Measurements from ENCODE around the gene FOLR1. TPM values are rescaled to one million over a fixed set of nuclear protein-coding genes. Genes with fewer than 3 reads are reported as not detected.
A peak's percentile ranks its signal among the peaks of the same experiment; 100 is the strongest.

The FOLR1 gene
- total and polyA plus RNA-seq, 9 of the 15 experiments (the other 6 are each of a cell fraction or from before 2014, with no cell fraction given) = 0.22 to 2.3 (median 1.0) TPM

- no peak overlapping the region for H3K4me3 ChIP-seq
- H3K4me2 ChIP-seq (ENCODE audit: insufficient read depth, low read length) = no peak overlapping the region
- no peaks in the 10 kb centered on the region for H4K20me1 ChIP-seq (replicated peaks; ENCODE audit: control insufficient read depth, insufficient read depth, low read length)
- POLR2A ChIA-PET = interaction anchor here (0.6 to 2.8 kb wide), 7 partner anchors 9 to 290 kb away, joined by 3 to 13 read pairs (median 5); partner anchors contain the start of gene INPPL1
- DNase-seq (ENCODE audit: extremely low read depth in 1 of 4, low spot score in 3 of 4) (no peak), FAIRE-seq (no peak), ATAC-seq (no peak)
- H3K79me2 ChIP-seq (ENCODE audit: control insufficient read depth, insufficient read depth, low read length) = no peaks in the 10 kb centered on the region
- peaks cover 69% of the 10 kb centered on the region for H3K36me3 ChIP-seq (ENCODE audit: control insufficient read depth, insufficient read depth, low read length)
- no peaks in the 10 kb centered on the region for H3K9me1 ChIP-seq (ENCODE audit: control insufficient read depth, insufficient read depth, low read length)
- intact Hi-C loops (cut with micrococcal nuclease) (loop anchor here (5.0 kb wide), 2 partner anchors 54 to 196 kb away; partner anchors contain the start of gene CLPB), in situ Hi-C loops (cut with MboI) (no loop called here)
- H3K27me3 ChIP-seq (ENCODE audit: control insufficient read depth in 2 of 2, insufficient read depth in 2 of 2, low read length in 2 of 2) = no peaks in the 10 kb centered on the region
- H2AFZ ChIP-seq (ENCODE audit: low read depth, low read length) = no peak overlapping the region
- H3K4me1 ChIP-seq (replicated peaks in 1 of 2; ENCODE audit: control insufficient read depth in 2 of 2, insufficient read depth in 2 of 2, low read length in 2 of 2) = peaks cover 0 to 28% of the 10 kb centered on the region in 2 experiments; a peak in 2 of 5 replicates
- H3K27ac ChIP-seq (ENCODE audit: extremely low read depth, low read depth, low read length) = no peak overlapping the region
- H3K9me3 ChIP-seq (replicated peaks; ENCODE audit: control insufficient read depth, insufficient read depth, low read depth, low read length) = no peaks in the 10 kb centered on the region
- WGBS (ENCODE audit: insufficient coverage, low coverage, missing lambda C conversion rate) = 69% methylated on average over 2 of the region's 2 CpGs
- BruUV-seq (replicated peaks) = no TSS peak
- TF ChIP-seq ESRRA (IDR thresholded peaks at IDR 0.05; ENCODE audit: borderline replicate concordance, low read depth) = peak; percentile 59
- no peak for TF ChIP-seq ASH1L (IDR thresholded peaks at IDR 0.05; ENCODE audit: borderline replicate concordance, low read depth, partially characterized antibody)
- TF ChIP-seq THRA (IDR thresholded peaks at IDR 0.05) = no peak
- no peak for TF ChIP-seq COPS2 (conservative IDR thresholded peaks at IDR 0.05)
- no peak for TF ChIP-seq GATAD2B (IDR thresholded peaks at IDR 0.05; ENCODE audit: borderline replicate concordance)
- TF ChIP-seq PHF21A (IDR thresholded peaks at IDR 0.05; ENCODE audit: borderline replicate concordance, low read depth) = no peak
- H3K9ac ChIP-seq (ENCODE audit: insufficient read depth in 1 of 2, low read depth in 2 of 2, low read length in 2 of 2) = no peak overlapping the region
- CTCF ChIA-PET (ENCODE audit: low intra/inter-chr PET ratio) = no interaction called here
Observed at GRCh38 chr11:72236774-72237111, 44.8 kb downstream of the FOLR1 start.

All from K562 (cell line).